Loucy (cell line): ENCODE data around the gene IGFBPL1.

Source experiments
- H2AFZ ChIP-seq: fragments of 200-600 bp; sonication (generic); 2 replicates; pipeline ENCODE4 v1.6.0; 2016; ENCODE audit warnings: antibody characterized with exemption, mild to moderate bottlenecking, low read length, moderate library complexity
- H3F3A ChIP-seq: fragments of 200-600 bp; 2 replicates; pipeline ENCODE4 v1.6.0; 2016; ENCODE audit warnings: antibody characterized with exemption, low read depth, mild to moderate bottlenecking
- H3K27me3 ChIP-seq: fragments of 200-600 bp; sonication (generic); 2 replicates; pipeline ENCODE4 v1.6.1; 2014; ENCODE audit warnings: low read length, mild to moderate bottlenecking; ENCODE audit not compliant: insufficient read depth, poor library complexity, severe bottlenecking
- H3K36me3 ChIP-seq: fragments of 200-600 bp; sonication (generic); 2 replicates; pipeline ENCODE4 v1.6.1; 2016; ENCODE audit warnings: low read length; ENCODE audit not compliant: insufficient read depth
- H3K4me1 ChIP-seq: fragments of 200-600 bp; sonication (generic); 2 replicates; pipeline ENCODE4 v1.5.1; 2014; ENCODE audit warnings: low read length, mild to moderate bottlenecking; ENCODE audit not compliant: insufficient read depth, poor library complexity, severe bottlenecking
- H3K4me2 ChIP-seq: fragments of 200-600 bp; sonication (generic); 2 replicates; pipeline ENCODE4 v1.6.0; 2014; ENCODE audit warnings: antibody characterized with exemption, low read length, low read depth, mild to moderate bottlenecking; ENCODE audit not compliant: poor library complexity, severe bottlenecking
- H3K4me3 ChIP-seq: fragments of 200-600 bp; sonication (generic); 2 replicates; pipeline ENCODE4 v1.5.1; 2014; ENCODE audit warnings: low read length, mild to moderate bottlenecking, mixed read lengths; ENCODE audit not compliant: poor library complexity, severe bottlenecking
- H3K79me2 ChIP-seq: fragments of 200-600 bp; sonication (generic); 2 replicates; pipeline ENCODE4 v1.6.1; 2014; ENCODE audit warnings: low read length; ENCODE audit not compliant: insufficient read depth
- H3K9ac ChIP-seq: fragments of 200-600 bp; sonication (generic); 2 replicates; pipeline ENCODE4 v1.6.0; 2014; ENCODE audit warnings: mild to moderate bottlenecking, low read depth, low read length, moderate library complexity; ENCODE audit not compliant: poor library complexity, severe bottlenecking
- H3K9me2 ChIP-seq: fragments of 200-600 bp; sonication (generic); replicated peaks from 2 replicates; pipeline ENCODE4 v1.6.1; 2016; ENCODE audit warnings: low read depth, low read length, mixed read lengths
- H3K9me3 ChIP-seq: fragments of 200-600 bp; sonication (generic); 2 replicates; pipeline ENCODE4 v1.6.1; 2014; ENCODE audit warnings: mild to moderate bottlenecking, antibody characterized with exemption, low read length, low read depth; ENCODE audit not compliant: insufficient read depth
- H4K20me1 ChIP-seq: fragments of 200-600 bp; sonication (generic); 2 replicates; pipeline ENCODE4 v1.6.0; 2014; ENCODE audit warnings: antibody characterized with exemption, low read length, mild to moderate bottlenecking; ENCODE audit not compliant: insufficient read depth, poor library complexity, severe bottlenecking
- EZH2phosphoT487 ChIP-seq: fragments of 200-600 bp; IDR thresholded peaks from 2 replicates; pipeline ENCODE4 v1.6.1; 2018; ENCODE audit warnings: antibody characterized with exemption, mild to moderate bottlenecking, moderate library complexity, borderline replicate concordance
- TF ChIP-seq, protein P1 (sequence below): fragments of 200-600 bp; sonication (generic); conservative IDR thresholded peaks from 2 replicates; pipeline ENCODE4 v1.5.1; 2014; ENCODE audit warnings: mild to moderate bottlenecking, antibody characterized with exemption, low read length

The IGFBPL1 gene

DNA sequence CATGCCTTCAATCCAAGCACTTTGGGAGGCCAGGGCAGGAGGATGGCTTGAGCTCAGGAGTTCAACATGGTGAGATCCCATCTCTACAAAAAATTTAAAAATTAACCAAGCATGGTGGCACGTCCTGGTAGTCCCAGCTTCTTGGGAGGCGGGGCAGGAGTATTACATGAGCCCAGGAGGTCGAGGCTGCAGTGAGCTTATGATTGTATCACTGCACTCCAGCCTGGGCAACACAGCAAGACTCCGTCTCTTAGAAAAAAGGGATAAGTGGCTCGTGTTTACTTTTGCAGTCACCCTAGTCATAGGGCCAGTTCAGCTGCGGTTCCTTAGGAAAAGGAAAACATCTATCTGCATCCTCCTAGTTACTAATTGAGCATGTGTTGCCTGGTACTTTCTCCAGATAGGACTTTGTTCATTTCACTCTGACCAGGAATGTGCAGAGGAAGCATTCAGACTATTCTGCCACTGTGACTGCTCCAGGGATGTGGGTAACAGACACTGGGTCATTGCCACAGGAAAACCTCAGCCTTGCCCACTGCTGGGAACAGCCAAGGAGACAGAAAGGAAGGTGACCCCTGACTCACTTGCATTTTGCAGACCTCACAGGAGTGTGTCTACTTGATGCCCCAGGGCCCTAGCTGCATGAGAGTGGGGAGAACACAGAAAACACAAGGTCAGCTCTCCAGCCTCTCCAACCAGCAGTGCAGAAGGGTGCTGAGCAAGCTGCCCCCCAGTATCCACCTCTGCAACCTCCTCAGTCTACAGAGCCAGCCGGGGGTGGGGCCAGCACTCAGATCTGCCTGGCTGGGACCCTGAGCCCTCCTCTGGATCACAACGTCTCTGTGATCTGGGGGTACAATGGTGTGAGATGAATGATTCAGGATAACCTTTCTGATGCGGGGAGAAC lies 65.6 kb downstream of the IGFBPL1 start:
- no peaks in the 10 kb centered on the region for H3F3A ChIP-seq
- H3K4me1 ChIP-seq, result no peaks in the 10 kb centered on the region
- H3K4me3 ChIP-seq, result no peak overlapping the region
- no peak overlapping the region for H3K9ac ChIP-seq
- H3K79me2 ChIP-seq, result no peaks in the 10 kb centered on the region
- no peak for TF ChIP-seq EZH2phosphoT487
- TF ChIP-seq, protein P1, sequence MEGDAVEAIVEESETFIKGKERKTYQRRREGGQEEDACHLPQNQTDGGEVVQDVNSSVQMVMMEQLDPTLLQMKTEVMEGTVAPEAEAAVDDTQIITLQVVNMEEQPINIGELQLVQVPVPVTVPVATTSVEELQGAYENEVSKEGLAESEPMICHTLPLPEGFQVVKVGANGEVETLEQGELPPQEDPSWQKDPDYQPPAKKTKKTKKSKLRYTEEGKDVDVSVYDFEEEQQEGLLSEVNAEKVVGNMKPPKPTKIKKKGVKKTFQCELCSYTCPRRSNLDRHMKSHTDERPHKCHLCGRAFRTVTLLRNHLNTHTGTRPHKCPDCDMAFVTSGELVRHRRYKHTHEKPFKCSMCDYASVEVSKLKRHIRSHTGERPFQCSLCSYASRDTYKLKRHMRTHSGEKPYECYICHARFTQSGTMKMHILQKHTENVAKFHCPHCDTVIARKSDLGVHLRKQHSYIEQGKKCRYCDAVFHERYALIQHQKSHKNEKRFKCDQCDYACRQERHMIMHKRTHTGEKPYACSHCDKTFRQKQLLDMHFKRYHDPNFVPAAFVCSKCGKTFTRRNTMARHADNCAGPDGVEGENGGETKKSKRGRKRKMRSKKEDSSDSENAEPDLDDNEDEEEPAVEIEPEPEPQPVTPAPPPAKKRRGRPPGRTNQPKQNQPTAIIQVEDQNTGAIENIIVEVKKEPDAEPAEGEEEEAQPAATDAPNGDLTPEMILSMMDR, result no peak
- H4K20me1 ChIP-seq, result no peaks in the 10 kb centered on the region
- H2AFZ ChIP-seq, result no peak overlapping the region
- H3K27me3 ChIP-seq, result no peaks in the 10 kb centered on the region
- no peaks in the 10 kb centered on the region for H3K9me3 ChIP-seq
- H3K4me2 ChIP-seq, result no peak overlapping the region
- no peaks in the 10 kb centered on the region for H3K9me2 ChIP-seq
- no peaks in the 10 kb centered on the region for H3K36me3 ChIP-seq

DNA sequence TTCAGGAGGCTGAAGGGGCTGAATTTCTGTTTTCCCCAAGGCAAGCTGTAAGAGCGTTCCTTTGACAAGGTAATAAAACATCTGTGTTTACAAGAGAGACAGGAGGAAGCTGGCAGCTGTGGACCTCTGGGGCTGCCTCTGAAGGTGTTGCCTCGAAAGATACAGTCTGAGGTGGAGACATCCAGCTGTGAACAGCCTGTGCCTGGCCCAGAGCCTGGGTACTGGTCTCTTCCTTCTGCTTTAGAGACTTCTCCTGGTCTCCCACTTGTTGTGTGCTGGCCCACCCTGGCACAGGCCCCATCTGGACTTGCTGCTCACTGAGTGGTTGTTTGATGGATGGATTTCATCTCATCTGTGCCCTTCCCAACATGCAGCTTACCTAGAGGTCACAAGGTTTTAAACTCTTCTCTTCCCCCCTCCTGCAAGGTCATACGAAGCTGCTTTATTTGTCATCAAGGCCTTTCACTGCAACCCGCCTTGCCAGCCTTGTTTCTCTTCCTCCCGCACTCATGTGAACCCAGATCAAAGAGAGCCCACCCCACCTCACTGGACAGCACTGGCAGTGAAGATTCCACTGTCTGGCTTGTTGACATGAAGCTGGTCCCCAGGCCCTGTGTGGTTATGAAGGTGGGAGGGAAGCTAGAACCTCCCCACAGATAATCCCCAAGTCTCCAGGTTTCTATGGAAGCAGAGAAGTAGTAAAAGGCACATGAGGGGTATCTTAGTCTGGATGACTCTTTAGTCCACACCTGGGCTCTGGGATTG lies 66.7 kb downstream of the IGFBPL1 start:
- no peak overlapping the region for H3K4me2 ChIP-seq
- no peaks in the 10 kb centered on the region for H3F3A ChIP-seq
- no peaks in the 10 kb centered on the region for H3K9me2 ChIP-seq
- no peak overlapping the region for H3K9ac ChIP-seq
- H3K9me3 ChIP-seq, result no peaks in the 10 kb centered on the region
- no peaks in the 10 kb centered on the region for H4K20me1 ChIP-seq
- no peaks in the 10 kb centered on the region for H3K79me2 ChIP-seq
- no peaks in the 10 kb centered on the region for H3K27me3 ChIP-seq
- H2AFZ ChIP-seq, result no peak overlapping the region
- TF ChIP-seq, protein P1, result no peak
- no peak for TF ChIP-seq EZH2phosphoT487
- H3K36me3 ChIP-seq, result no peaks in the 10 kb centered on the region
- no peaks in the 10 kb centered on the region for H3K4me1 ChIP-seq
- H3K4me3 ChIP-seq, result no peak overlapping the region

DNA sequence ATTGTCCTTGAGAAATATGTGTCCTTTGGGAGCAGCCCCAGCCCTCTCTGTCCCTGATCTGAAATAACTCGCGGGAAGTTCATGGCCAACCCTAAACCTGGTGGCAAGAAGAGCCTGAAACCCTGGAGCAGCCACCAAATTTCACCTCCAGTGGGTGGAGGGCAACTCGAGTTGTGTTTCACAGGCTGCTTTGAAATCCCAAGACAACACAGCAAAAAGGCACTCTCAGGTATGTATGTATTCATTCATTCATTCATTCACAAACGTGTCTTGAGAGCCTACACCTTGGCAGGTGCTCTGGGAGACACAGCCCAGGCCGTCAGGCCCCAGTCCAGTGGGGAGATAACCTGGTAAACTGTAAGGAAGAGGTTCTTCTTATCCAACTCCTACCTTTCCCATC lies 67.4 kb downstream of the IGFBPL1 start:
- H3K9me3 ChIP-seq, result no peaks in the 10 kb centered on the region
- H4K20me1 ChIP-seq, result no peaks in the 10 kb centered on the region
- H3K27me3 ChIP-seq, result no peaks in the 10 kb centered on the region
- no peak overlapping the region for H3K9ac ChIP-seq
- TF ChIP-seq EZH2phosphoT487, result no peak
- TF ChIP-seq, protein P1, result no peak
- H3K4me2 ChIP-seq, result no peak overlapping the region
- no peaks in the 10 kb centered on the region for H3K4me1 ChIP-seq
- H3F3A ChIP-seq, result no peaks in the 10 kb centered on the region
- H3K79me2 ChIP-seq, result no peaks in the 10 kb centered on the region
- H3K36me3 ChIP-seq, result no peaks in the 10 kb centered on the region
- H3K4me3 ChIP-seq, result no peak overlapping the region
- no peaks in the 10 kb centered on the region for H3K9me2 ChIP-seq
- no peak overlapping the region for H2AFZ ChIP-seq
